K562 (cell line): ENCODE data around the gene C10orf143.

ENCODE experiments used
- ATF2 ChIP-seq: sonication (generic); formaldehyde crosslinking; IDR thresholded peaks from 2 replicates; pipeline ENCODE4 v1.8.1; 2022; ENCODE audit warnings: missing genetic modification reagents
- CEBPZ ChIP-seq: fragments of 150-350 bp; IDR thresholded peaks from 2 replicates; pipeline ENCODE4 v1.6.1; 2014; ENCODE audit warnings: low read depth, mild to moderate bottlenecking, low read length, borderline replicate concordance
- CTCF ChIP-seq, 3 experiments: IDR thresholded peaks in 2 of 3; conservative IDR thresholded peaks in 1 of 3; 2 replicates each; pipeline ENCODE4 v1.5.1; 2011 to 2012; ENCODE audit warnings: low read length in 3 of 3, mild to moderate bottlenecking in 3 of 3, control low read depth in 2 of 3, improper control_type of control experiment in 1 of 3, inconsistent platforms in 1 of 3, low read depth in 1 of 3, mixed read lengths in 1 of 3, moderate library complexity in 1 of 3; ENCODE audit not compliant: insufficient read depth in 2 of 3
- GTF3C2 ChIP-seq: IDR thresholded peaks from 3 replicates; pipeline ENCODE4 v1.6.1; 2011; ENCODE audit warnings: borderline replicate concordance, mild to moderate bottlenecking, moderate library complexity; ENCODE audit not compliant: insufficient read length; ENCODE audit errors: extremely low read depth
- NFRKB ChIP-seq: fragments of 450-650 bp; IDR thresholded peaks from 2 replicates; pipeline ENCODE4 v1.6.1; 2016; ENCODE audit warnings: low read depth
- PHF8 ChIP-seq: fragments of 200-600 bp; sonication (generic); IDR thresholded peaks from 2 replicates; pipeline ENCODE4 v1.6.1; 2012; ENCODE audit warnings: mixed run types, mild to moderate bottlenecking, inconsistent platforms, low read length, moderate library complexity, borderline replicate concordance
- RFX5 ChIP-seq: IDR thresholded peaks from 2 replicates; pipeline ENCODE4 v1.6.1; 2011; ENCODE audit warnings: low read depth, mild to moderate bottlenecking, improper control_type of control experiment, low read length
- USF2 ChIP-seq: sonication (generic); formaldehyde crosslinking; IDR thresholded peaks from 2 replicates; pipeline ENCODE4 v1.5.0; 2020; ENCODE audit warnings: missing genetic modification reagents

GRCh38 chr10:130141878-130142277 is 31.2 kb upstream of the C10orf143 start:
- no peak for TF ChIP-seq NFRKB
- no peak for TF ChIP-seq USF2 (CRISPR knock-in tag)
- no peak for TF ChIP-seq RFX5
- no peak for TF ChIP-seq CEBPZ
- TF ChIP-seq PHF8, result no peak
- no peak for TF ChIP-seq GTF3C2
- no peak for TF ChIP-seq ATF2
- no peak for TF ChIP-seq CTCF (IDR thresholded peaks at IDR 0.05 in 2 of 3, conservative IDR thresholded peaks at IDR 0.05 in 1 of 3; ENCODE audit: insufficient read depth in 2 of 3, low read depth in 1 of 3, low read length in 3 of 3)
